BJ (cell line): ENCODE measurements around the gene LRRIQ1. TPM values are rescaled to one million over a fixed set of nuclear protein-coding genes. Genes with fewer than 3 reads are reported as not detected.

Experiments
- CTCF ChIA-PET: fragments of 350-600 bp; formaldehyde crosslinking; extraction: SDS; loops from one replicate; lab custom pipeline; 2021; ENCODE audit warnings: antibody characterized with exemption, inconsistent platforms; lab: Yijun Ruan, JAX
- POLR2A ChIA-PET: fragments of 300-600 bp; sonication (Branson Sonifier 250); formaldehyde crosslinking; extraction: SDS; loops from one replicate; lab custom pipeline; 2021; ENCODE audit warnings: antibody characterized with exemption; lab: Charles Lee
- DNase-seq: peaks from one replicate; pipeline ENCODE4 v3.0.0-alpha.2; 2011; ENCODE audit warnings: low read depth
- H3K27me3 ChIP-seq: 2 replicates; pipeline ENCODE4 v1.6.0; 2011; ENCODE audit warnings: low read length; ENCODE audit not compliant: control insufficient read depth, insufficient read depth
- H3K36me3 ChIP-seq: 2 replicates; pipeline ENCODE4 v1.5.1; 2011; ENCODE audit warnings: low read length; ENCODE audit not compliant: control insufficient read depth, insufficient read depth
- H3K4me3 ChIP-seq: 2 replicates; pipeline ENCODE4 v1.5.1; 2011; ENCODE audit warnings: low read depth, mild to moderate bottlenecking, control low read depth, low read length
- CTCF ChIP-seq: IDR thresholded peaks from 2 replicates; pipeline ENCODE4 v1.5.1; 2011; ENCODE audit warnings: low read depth, mild to moderate bottlenecking, control low read depth, inconsistent platforms, low read length, moderate library complexity; ENCODE audit not compliant: insufficient read depth
- polyA plus RNA-seq: library from polyadenylated mRNA; depleted of rRNA; stranded (reverse); fragments of >200 nt; gene quantifications from 2 replicates; pipeline ENCODE4 v1.2.3, GENCODE V29; 2011; rRNA removed

LRRIQ1 gene
- polyA plus RNA-seq, 1 experiment: not detected

- DNase-seq: no peak
- H3K4me3 ChIP-seq: no peak overlapping the region; the same call in 1 of the 2 replicates
- TF ChIP-seq CTCF: no peak
- H3K36me3 ChIP-seq: no peaks in the 10 kb centered on the region
- POLR2A ChIA-PET: no interaction called here
- CTCF ChIA-PET: no interaction called here
- H3K27me3 ChIP-seq: peaks cover 22% of the 10 kb centered on the region
Measured at GRCh38 chr12:85280984-85281630, 245.0 kb downstream of the LRRIQ1 start.

DNA sequence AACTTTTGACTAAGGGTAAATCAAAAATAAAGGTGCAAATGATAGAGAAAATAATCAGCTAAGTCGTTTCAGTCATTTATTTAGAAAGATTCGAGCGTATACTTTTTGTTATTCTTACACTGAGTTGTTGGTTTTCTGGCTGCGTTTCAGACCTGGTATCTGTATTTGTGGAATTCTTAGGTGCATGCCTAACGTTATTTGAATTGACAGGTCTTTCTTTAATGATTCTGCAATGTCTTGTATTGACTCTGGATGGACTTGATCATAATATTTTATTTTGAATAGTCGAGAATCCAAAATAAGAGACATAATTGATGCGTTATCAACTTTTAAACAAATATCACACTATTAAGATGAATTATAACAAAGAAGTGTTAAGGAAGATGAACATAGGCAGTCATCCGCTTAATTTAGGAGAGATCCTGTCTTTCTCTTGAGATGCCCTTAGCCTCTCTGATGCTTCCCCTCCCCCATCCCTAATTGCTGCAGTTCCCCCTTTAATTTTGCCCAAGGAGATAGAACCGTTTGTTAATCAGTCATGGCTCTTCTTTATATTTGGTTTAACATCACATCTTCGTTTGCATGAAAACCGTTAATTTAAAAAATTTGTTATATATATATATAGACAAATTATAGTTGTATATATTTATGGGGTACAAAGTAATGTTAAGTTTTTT is 245.6 kb downstream of the LRRIQ1 start:
- Histone ChIP-seq H3K4me3 (no peak overlapping the region), H3K36me3 (no peaks in the 10 kb centered on the region), H3K27me3 (peaks cover 22% of the 10 kb centered on the region)
- CTCF ChIA-PET: no interaction called here
- POLR2A ChIA-PET: no interaction called here
- no peak for DNase-seq
- no peak for TF ChIP-seq CTCF

DNA sequence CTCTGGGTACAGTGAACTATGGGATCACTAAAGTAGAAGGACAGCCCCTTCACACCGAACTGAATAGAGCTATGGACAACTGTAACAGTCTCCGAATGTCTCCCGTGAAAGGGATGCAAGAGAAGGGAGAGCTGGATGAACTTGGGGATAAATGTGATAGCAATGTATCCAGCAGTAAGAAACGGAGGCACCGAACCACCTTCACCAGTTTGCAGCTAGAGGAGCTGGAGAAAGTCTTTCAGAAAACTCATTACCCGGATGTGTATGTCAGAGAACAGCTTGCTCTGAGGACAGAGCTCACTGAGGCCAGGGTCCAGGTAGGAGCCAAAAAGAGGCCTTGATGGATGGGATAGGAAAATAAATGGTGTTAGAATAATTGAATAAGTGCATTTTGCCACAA is 247.4 kb downstream of the LRRIQ1 start:
- ChIA-PET POLR2A (no interaction called here), CTCF (interaction anchor here (1.2 kb wide), 1 partner anchor 27 kb away, joined by 3 read pairs; no protein-coding TSS in a partner anchor)
- Histone ChIP-seq H3K27me3 (peaks cover 20% of the 10 kb centered on the region), H3K4me3 (no peak overlapping the region), H3K36me3 (no peaks in the 10 kb centered on the region)
- DNase-seq: no peak
- TF ChIP-seq CTCF: no peak

Other genes with a start within 250 kb of the LRRIQ1 start
- gene SLC6A15, start 123.6 kb upstream of the LRRIQ1 start, polyA plus RNA-seq: 0.01 TPM in 1 of 2 replicates, not detected in the other
- gene TSPAN19, start 74 bp upstream of the LRRIQ1 start, polyA plus RNA-seq: not detected in 2 replicates
- not detected in 2 replicates for gene ALX1, start 243.9 kb downstream of the LRRIQ1 start, polyA plus RNA-seq